ENCODE data around the gene GDPD4. TPM values are rescaled to one million over a fixed set of nuclear protein-coding genes. Genes with fewer than 3 reads are reported as not detected.

Gene GDPD4
- total and polyA plus RNA-seq, 9 donors = 0.13 to 0.67 (median 0.25) TPM; not detected in 1

- DNase-seq = no peak
- peaks cover 14% of the 10 kb centered on the region for H3K4me1 ChIP-seq (ENCODE audit: control insufficient read depth, insufficient read depth, low read length)
- WGBS (ENCODE audit: insufficient coverage) = 79% methylated on average over 10 of the region's 15 CpGs
- no peaks in the 10 kb centered on the region for H3K9me3 ChIP-seq (replicated peaks; ENCODE audit: control insufficient read depth, low read depth, low read length)
- peaks cover 2% of the 10 kb centered on the region for H3K27me3 ChIP-seq (ENCODE audit: control insufficient read depth, insufficient read depth, low read length)
- H3K27ac ChIP-seq (ENCODE audit: low read length) = no peak overlapping the region
- H3K36me3 ChIP-seq (ENCODE audit: control insufficient read depth, insufficient read depth, low read length) = no peaks in the 10 kb centered on the region
- H3K4me3 ChIP-seq (ENCODE audit: low read length) = no peak overlapping the region
Observed at GRCh38 chr11:77184136-77184860, 117.2 kb downstream of the GDPD4 start.

- WGBS (ENCODE audit: insufficient coverage) = 92% methylated on average over 2 of the region's 4 CpGs
- no peaks in the 10 kb centered on the region for H3K36me3 ChIP-seq (ENCODE audit: control insufficient read depth, insufficient read depth, low read length)
- DNase-seq = no peak
Observed at GRCh38 chr11:77183431-77183984, 118.0 kb downstream of the GDPD4 start.

GRCh38 chr11:77182542-77183430 lies 118.7 kb downstream of the GDPD4 start:
- WGBS (ENCODE audit: insufficient coverage) = 77% methylated on average over 17 of the region's 21 CpGs
- Histone ChIP-seq H3K9me3 (replicated peaks; ENCODE audit: control insufficient read depth, low read depth, low read length) (no peaks in the 10 kb centered on the region), H3K36me3 (ENCODE audit: control insufficient read depth, insufficient read depth, low read length) (no peaks in the 10 kb centered on the region), H3K4me1 (ENCODE audit: control insufficient read depth, insufficient read depth, low read length) (peaks cover 12% of the 10 kb centered on the region), H3K27ac (ENCODE audit: low read length) (no peak overlapping the region), H3K4me3 (ENCODE audit: low read length) (no peak overlapping the region), H3K27me3 (ENCODE audit: control insufficient read depth, insufficient read depth, low read length) (peaks cover 1% of the 10 kb centered on the region)
- no peak for DNase-seq

More at GRCh38 chr11:77183431-77183984, 118.0 kb downstream of the GDPD4 start:
- Histone ChIP-seq H3K9me3 (replicated peaks; ENCODE audit: control insufficient read depth, low read depth, low read length) (no peaks in the 10 kb centered on the region), H3K27me3 (ENCODE audit: control insufficient read depth, insufficient read depth, low read length) (peaks cover 2% of the 10 kb centered on the region), H3K4me1 (ENCODE audit: control insufficient read depth, insufficient read depth, low read length) (peaks cover 13% of the 10 kb centered on the region), H3K4me3 (ENCODE audit: low read length) (no peak overlapping the region), H3K27ac (ENCODE audit: low read length) (no peak overlapping the region)

- Histone ChIP-seq H3K9me3 (replicated peaks; ENCODE audit: control insufficient read depth, low read depth, low read length) (no peaks in the 10 kb centered on the region), H3K4me3 (ENCODE audit: low read length) (no peak overlapping the region), H3K36me3 (ENCODE audit: control insufficient read depth, insufficient read depth, low read length) (no peaks in the 10 kb centered on the region), H3K27me3 (ENCODE audit: control insufficient read depth, insufficient read depth, low read length) (no peaks in the 10 kb centered on the region), H3K4me1 (ENCODE audit: control insufficient read depth, insufficient read depth, low read length) (peaks cover 12% of the 10 kb centered on the region), H3K27ac (ENCODE audit: low read length) (no peak overlapping the region)
- no peak for DNase-seq
- WGBS (ENCODE audit: insufficient coverage) = 89% methylated on average over 11 of the region's 22 CpGs
Observed at GRCh38 chr11:77181799-77182541, 119.5 kb downstream of the GDPD4 start.

GRCh38 chr11:77181226-77181625 lies 120.3 kb downstream of the GDPD4 start:
- 85% methylated on average over 11 of the region's 11 CpGs for WGBS (ENCODE audit: insufficient coverage)
- Histone ChIP-seq H3K9me3 (replicated peaks; ENCODE audit: control insufficient read depth, low read depth, low read length) (no peaks in the 10 kb centered on the region), H3K4me1 (ENCODE audit: control insufficient read depth, insufficient read depth, low read length) (peaks cover 16% of the 10 kb centered on the region), H3K36me3 (ENCODE audit: control insufficient read depth, insufficient read depth, low read length) (no peaks in the 10 kb centered on the region), H3K4me3 (ENCODE audit: low read length) (no peak overlapping the region), H3K27me3 (ENCODE audit: control insufficient read depth, insufficient read depth, low read length) (no peaks in the 10 kb centered on the region), H3K27ac (ENCODE audit: low read length) (no peak overlapping the region)
- no peak for DNase-seq

- Histone ChIP-seq H3K36me3 (ENCODE audit: control insufficient read depth, insufficient read depth, low read length) (no peaks in the 10 kb centered on the region), H3K27me3 (ENCODE audit: control insufficient read depth, insufficient read depth, low read length) (no peaks in the 10 kb centered on the region), H3K27ac (ENCODE audit: low read length) (no peak overlapping the region), H3K9me3 (replicated peaks; ENCODE audit: control insufficient read depth, low read depth, low read length) (no peaks in the 10 kb centered on the region), H3K4me3 (ENCODE audit: low read length) (no peak overlapping the region), H3K4me1 (ENCODE audit: control insufficient read depth, insufficient read depth, low read length) (peaks cover 25% of the 10 kb centered on the region)
- DNase-seq = no peak
- 90% methylated on average over 4 of the region's 11 CpGs for WGBS (ENCODE audit: insufficient coverage)
Observed at GRCh38 chr11:77180346-77180745, 121.1 kb downstream of the GDPD4 start.

GRCh38 chr11:77179681-77180080 lies 121.8 kb downstream of the GDPD4 start:
- no peak overlapping the region for H3K4me3 ChIP-seq (ENCODE audit: low read length)
- no peaks in the 10 kb centered on the region for H3K9me3 ChIP-seq (replicated peaks; ENCODE audit: control insufficient read depth, low read depth, low read length)
- H3K36me3 ChIP-seq (ENCODE audit: control insufficient read depth, insufficient read depth, low read length) = no peaks in the 10 kb centered on the region
- 97% methylated on average over 19 of the region's 19 CpGs for WGBS (ENCODE audit: insufficient coverage)
- no peak overlapping the region for H3K27ac ChIP-seq (ENCODE audit: low read length)
- H3K27me3 ChIP-seq (ENCODE audit: control insufficient read depth, insufficient read depth, low read length) = no peaks in the 10 kb centered on the region
- H3K4me1 ChIP-seq (ENCODE audit: control insufficient read depth, insufficient read depth, low read length) = peaks cover 32% of the 10 kb centered on the region
- DNase-seq = no peak

GRCh38 chr11:77179048-77179447 lies 122.4 kb downstream of the GDPD4 start:
- H3K36me3 ChIP-seq (ENCODE audit: control insufficient read depth, insufficient read depth, low read length) = no peaks in the 10 kb centered on the region
- 76% methylated on average over 5 of the region's 5 CpGs for WGBS (ENCODE audit: insufficient coverage)

GRCh38 chr11:77178150-77178549 lies 123.3 kb downstream of the GDPD4 start:
- Histone ChIP-seq H3K27me3 (ENCODE audit: control insufficient read depth, insufficient read depth, low read length) (no peaks in the 10 kb centered on the region), H3K4me1 (ENCODE audit: control insufficient read depth, insufficient read depth, low read length) (peaks cover 47% of the 10 kb centered on the region), H3K27ac (ENCODE audit: low read length) (no peak overlapping the region), H3K36me3 (ENCODE audit: control insufficient read depth, insufficient read depth, low read length) (no peaks in the 10 kb centered on the region), H3K4me3 (ENCODE audit: low read length) (no peak overlapping the region), H3K9me3 (replicated peaks; ENCODE audit: control insufficient read depth, low read depth, low read length) (no peaks in the 10 kb centered on the region)
- no peak for DNase-seq
- 78% methylated on average over 2 of the region's 4 CpGs for WGBS (ENCODE audit: insufficient coverage)

More at GRCh38 chr11:77179048-77179447, 122.4 kb downstream of the GDPD4 start:
- no peaks in the 10 kb centered on the region for H3K9me3 ChIP-seq (replicated peaks; ENCODE audit: control insufficient read depth, low read depth, low read length)
- peaks cover 38% of the 10 kb centered on the region for H3K4me1 ChIP-seq (ENCODE audit: control insufficient read depth, insufficient read depth, low read length)
- DNase-seq = no peak
- H3K27me3 ChIP-seq (ENCODE audit: control insufficient read depth, insufficient read depth, low read length) = no peaks in the 10 kb centered on the region
- no peak overlapping the region for H3K27ac ChIP-seq (ENCODE audit: low read length)
- no peak overlapping the region for H3K4me3 ChIP-seq (ENCODE audit: low read length)
